SJSA1 (cell line): ENCODE measurements around the gene APLF. TPM values are rescaled to one million over a fixed set of nuclear protein-coding genes. Genes with fewer than 3 reads are reported as not detected.

Experiments
- DNase-seq, 2 experiments: peaks; one replicate each; pipeline ENCODE4 v3.0.0-alpha.2; 2015 to 2020; ENCODE audit warnings: low spot score in 2 of 2, low read depth in 1 of 2
- H3K27ac ChIP-seq: fragments of 250-450 bp; sonication (Bioruptor Pico); 2 replicates; pipeline ENCODE4 v1.5.1; 2020; ENCODE audit warnings: mild to moderate bottlenecking, moderate library complexity
- H3K27me3 ChIP-seq: fragments of 250-450 bp; sonication (Bioruptor Pico); replicated peaks from 2 replicates; pipeline ENCODE4 v1.5.1; 2020; ENCODE audit warnings: mild to moderate bottlenecking, moderate library complexity
- H3K36me3 ChIP-seq: fragments of 250-450 bp; sonication (Bioruptor Pico); 2 replicates; pipeline ENCODE4 v1.5.1; 2020; ENCODE audit warnings: mild to moderate bottlenecking
- H3K4me1 ChIP-seq: fragments of 250-450 bp; sonication (Bioruptor Pico); replicated peaks from 2 replicates; pipeline ENCODE4 v1.6.1; 2021; ENCODE audit warnings: mild to moderate bottlenecking
- H3K4me3 ChIP-seq: fragments of 250-450 bp; sonication (Bioruptor Pico); 2 replicates; pipeline ENCODE4 v1.5.1; 2020; ENCODE audit warnings: mild to moderate bottlenecking
- H3K9me3 ChIP-seq: fragments of 250-450 bp; sonication (Bioruptor Pico); replicated peaks from 2 replicates; pipeline ENCODE4 v1.5.1; 2020; ENCODE audit warnings: mild to moderate bottlenecking
- total RNA-seq: library from RNA; depleted of rRNA; stranded (reverse); fragments of >200 nt; shearing (Covaris generic); gene quantifications from 2 replicates; pipeline ENCODE4 v1.2.3, GENCODE V29; 2014; rRNA removed

Gene APLF
- total RNA-seq = 1.2 and 1.8 TPM in 2 replicates

- H3K36me3 ChIP-seq = no peaks in the 10 kb centered on the region; the same call in 1 of the 2 replicates
- H3K4me1 ChIP-seq = peaks cover 13% of the 10 kb centered on the region
- DNase-seq = peak; percentile 98
- H3K9me3 ChIP-seq = no peaks in the 10 kb centered on the region
- peak within 1 kb of the TSS; percentile 80 for H3K4me3 ChIP-seq
- no peaks in the 10 kb centered on the region for H3K27me3 ChIP-seq
- peak within 1 kb of the TSS; percentile 89 for H3K27ac ChIP-seq
Observed at GRCh38 chr2:68467077-68467960, at the start of gene APLF, which contains the start of gene FBXO48. APLF (plus strand) TSS chr2:68467585; CDS start chr2:68467732, 147 bp downstream. FBXO48 (minus strand) TSS chr2:68467294; CDS start chr2:68465145, 2,149 bp downstream.

GRCh38 chr2:68417926-68418325 lies 49.5 kb upstream of the APLF start:
- H3K9me3 ChIP-seq = no peaks in the 10 kb centered on the region; the same call in 1 of the 2 replicates
- no peaks in the 10 kb centered on the region for H3K27me3 ChIP-seq
- no peak overlapping the region for H3K4me3 ChIP-seq
- no peak for DNase-seq
- H3K36me3 ChIP-seq = no peaks in the 10 kb centered on the region
- H3K27ac ChIP-seq = no peak overlapping the region
- no peaks in the 10 kb centered on the region for H3K4me1 ChIP-seq

GRCh38 chr2:68418419-68418818 lies 49.0 kb upstream of the APLF start:
- no peak for DNase-seq
- Histone ChIP-seq H3K4me3 (no peak overlapping the region), H3K36me3 (no peaks in the 10 kb centered on the region), H3K4me1 (no peaks in the 10 kb centered on the region), H3K27me3 (no peaks in the 10 kb centered on the region), H3K27ac (no peak overlapping the region), H3K9me3 (no peaks in the 10 kb centered on the region; the same call in 1 of the 2 replicates)

GRCh38 chr2:68418855-68419254 lies 48.5 kb upstream of the APLF start:
- Histone ChIP-seq H3K9me3 (no peaks in the 10 kb centered on the region; the same call in 1 of the 2 replicates), H3K27me3 (no peaks in the 10 kb centered on the region), H3K36me3 (no peaks in the 10 kb centered on the region), H3K27ac (no peak overlapping the region), H3K4me1 (no peaks in the 10 kb centered on the region), H3K4me3 (no peak overlapping the region)
- no peak for DNase-seq

GRCh38 chr2:68420254-68420910 lies 47.0 kb upstream of the APLF start:
- H3K27me3 ChIP-seq = no peaks in the 10 kb centered on the region
- no peak for DNase-seq
- no peak overlapping the region for H3K27ac ChIP-seq
- H3K4me1 ChIP-seq = no peaks in the 10 kb centered on the region
- no peak overlapping the region for H3K4me3 ChIP-seq
- H3K36me3 ChIP-seq = no peaks in the 10 kb centered on the region
- no peaks in the 10 kb centered on the region for H3K9me3 ChIP-seq

- no peak for DNase-seq
- Histone ChIP-seq H3K36me3 (no peaks in the 10 kb centered on the region), H3K27me3 (no peaks in the 10 kb centered on the region), H3K4me1 (peaks cover 11% of the 10 kb centered on the region; the same call in 1 of the 2 replicates), H3K9me3 (no peaks in the 10 kb centered on the region), H3K27ac (no peak overlapping the region), H3K4me3 (no peak overlapping the region)
Observed at GRCh38 chr2:68423966-68424650, 43.3 kb upstream of the APLF start.

GRCh38 chr2:68425503-68425902 lies 41.9 kb upstream of the APLF start:
- Histone ChIP-seq H3K4me3 (no peak overlapping the region), H3K27me3 (no peaks in the 10 kb centered on the region), H3K9me3 (no peaks in the 10 kb centered on the region), H3K36me3 (no peaks in the 10 kb centered on the region), H3K4me1 (peaks cover 11% of the 10 kb centered on the region; the same call in 1 of the 2 replicates), H3K27ac (no peak overlapping the region)
- DNase-seq = no peak

GRCh38 chr2:68426446-68426845 lies 40.9 kb upstream of the APLF start:
- Histone ChIP-seq H3K36me3 (no peaks in the 10 kb centered on the region), H3K4me1 (peaks cover 11% of the 10 kb centered on the region; the same call in 1 of the 2 replicates), H3K27me3 (no peaks in the 10 kb centered on the region), H3K4me3 (no peak overlapping the region), H3K9me3 (no peaks in the 10 kb centered on the region), H3K27ac (no peak overlapping the region)
- DNase-seq = no peak

GRCh38 chr2:68426848-68427579 lies 40.4 kb upstream of the APLF start:
- DNase-seq = peak in 1 of 2 experiments; percentile 14
- peaks cover 11% of the 10 kb centered on the region; the same call in 1 of the 2 replicates for H3K4me1 ChIP-seq
- no peaks in the 10 kb centered on the region for H3K27me3 ChIP-seq
- no peaks in the 10 kb centered on the region for H3K36me3 ChIP-seq
- no peak overlapping the region for H3K4me3 ChIP-seq
- H3K9me3 ChIP-seq = no peaks in the 10 kb centered on the region
- H3K27ac ChIP-seq = no peak overlapping the region

GRCh38 chr2:68428126-68428525 lies 39.3 kb upstream of the APLF start:
- H3K36me3 ChIP-seq = no peaks in the 10 kb centered on the region
- no peaks in the 10 kb centered on the region for H3K9me3 ChIP-seq
- H3K4me3 ChIP-seq = no peak overlapping the region
- H3K4me1 ChIP-seq = peaks cover 11% of the 10 kb centered on the region; the same call in 1 of the 2 replicates
- no peaks in the 10 kb centered on the region for H3K27me3 ChIP-seq
- no peak overlapping the region for H3K27ac ChIP-seq
- no peak for DNase-seq

GRCh38 chr2:68428746-68429145 lies 38.6 kb upstream of the APLF start:
- no peaks in the 10 kb centered on the region for H3K27me3 ChIP-seq
- H3K36me3 ChIP-seq = no peaks in the 10 kb centered on the region
- H3K9me3 ChIP-seq = no peaks in the 10 kb centered on the region
- no peak for DNase-seq
- H3K4me3 ChIP-seq = no peak overlapping the region
- no peak overlapping the region for H3K27ac ChIP-seq
- H3K4me1 ChIP-seq = peaks cover 11% of the 10 kb centered on the region; the same call in 1 of the 2 replicates

GRCh38 chr2:68429311-68429826 lies 38.0 kb upstream of the APLF start:
- H3K4me1 ChIP-seq = peaks cover 11% of the 10 kb centered on the region; the same call in 1 of the 2 replicates
- no peak for DNase-seq
- no peaks in the 10 kb centered on the region for H3K27me3 ChIP-seq
- no peaks in the 10 kb centered on the region for H3K36me3 ChIP-seq
- no peak overlapping the region for H3K4me3 ChIP-seq
- no peaks in the 10 kb centered on the region for H3K9me3 ChIP-seq
- no peak overlapping the region for H3K27ac ChIP-seq
